SK-N-SH treated with all-trans-retinoic acid at 6 μM for 48 hours (cell line): ENCODE data around the gene PXT1.
"Not testable (repeated sequence)": the region's sequence is repeated elsewhere in the genome, so short reads cannot be mapped to it uniquely, and the experiment has no call there.

Source experiments
- ATAC-seq: fragments of 200-7000 bp; cut with Tn5 transposase; 3 replicates; pipeline ENCODE4 v1.9.1; 2020; ENCODE audit warnings: mild to moderate bottlenecking, moderate library complexity
- ARNTL ChIP-seq: fragments of 450-650 bp; formaldehyde crosslinking; IDR thresholded peaks from 2 replicates; pipeline ENCODE4 v1.5.0; 2020; ENCODE audit warnings: low read depth, mild to moderate bottlenecking, moderate library complexity, borderline replicate concordance
- BACH2 ChIP-seq: fragments of 250-450 bp; sonication (Bioruptor Pico); IDR thresholded peaks from 2 replicates; pipeline ENCODE4 v1.9.0; 2021; ENCODE audit warnings: mild to moderate bottlenecking, borderline replicate concordance
- CREB5 ChIP-seq: fragments of 250-450 bp; sonication (Bioruptor Pico); IDR thresholded peaks from 2 replicates; pipeline ENCODE4 v1.5.1; 2020; ENCODE audit warnings: low read depth, mild to moderate bottlenecking, moderate library complexity
- CSRNP3 ChIP-seq: fragments of 250-450 bp; sonication (Bioruptor Pico); IDR thresholded peaks from 2 replicates; pipeline ENCODE4 v1.5.1; 2021; ENCODE audit warnings: mild to moderate bottlenecking, moderate library complexity
- OSR1 ChIP-seq: fragments of 250-450 bp; sonication (Bioruptor Pico); IDR thresholded peaks from 2 replicates; pipeline ENCODE4 v1.8.0; 2022; ENCODE audit warnings: moderate library complexity, mild to moderate bottlenecking, inconsistent platforms
- PATZ1 ChIP-seq: fragments of 250-450 bp; sonication (Bioruptor Pico); IDR thresholded peaks from 2 replicates; pipeline ENCODE4 v1.8.0; 2020; ENCODE audit warnings: mild to moderate bottlenecking, moderate library complexity, borderline replicate concordance
- POU6F1 ChIP-seq: fragments of 250-450 bp; sonication (Bioruptor Pico); IDR thresholded peaks from 2 replicates; pipeline ENCODE4 v1.8.0; 2021; ENCODE audit warnings: low read depth, mild to moderate bottlenecking, moderate library complexity, borderline replicate concordance
- PPARA ChIP-seq: fragments of 250-450 bp; sonication (Bioruptor Pico); IDR thresholded peaks from 2 replicates; pipeline ENCODE4 v1.5.0; 2020; ENCODE audit warnings: mild to moderate bottlenecking, borderline replicate concordance
- RARB ChIP-seq: fragments of 250-450 bp; sonication (Bioruptor Pico); IDR thresholded peaks from 2 replicates; pipeline ENCODE4 v1.8.0; 2021; ENCODE audit warnings: mild to moderate bottlenecking, moderate library complexity
- SNAI2 ChIP-seq: fragments of 250-450 bp; sonication (Bioruptor Pico); IDR thresholded peaks from 2 replicates; pipeline ENCODE4 v1.5.0; 2020; ENCODE audit warnings: mild to moderate bottlenecking, moderate library complexity
- TCF4 ChIP-seq: fragments of 250-450 bp; sonication (Bioruptor Pico); IDR thresholded peaks from 2 replicates; pipeline ENCODE4 v1.8.0; 2021; ENCODE audit warnings: mild to moderate bottlenecking, moderate library complexity, borderline replicate concordance
- TOX ChIP-seq: fragments of 250-450 bp; sonication (Bioruptor Pico); IDR thresholded peaks from 2 replicates; pipeline ENCODE4 v1.8.0; 2021; ENCODE audit warnings: mild to moderate bottlenecking, moderate library complexity, borderline replicate concordance
- TSHZ2 ChIP-seq: fragments of 250-450 bp; sonication (Bioruptor Pico); IDR thresholded peaks from 2 replicates; pipeline ENCODE4 v1.5.0; 2020; ENCODE audit warnings: mild to moderate bottlenecking, moderate library complexity
- ZFP3 ChIP-seq: fragments of 250-450 bp; sonication (Bioruptor Pico); IDR thresholded peaks from 2 replicates; pipeline ENCODE4 v1.5.0; 2020; ENCODE audit warnings: mild to moderate bottlenecking, moderate library complexity
- ZFP30 ChIP-seq: fragments of 450-650 bp; formaldehyde crosslinking; IDR thresholded peaks from 2 replicates; pipeline ENCODE4 v1.5.0; 2022; ENCODE audit warnings: mild to moderate bottlenecking, moderate library complexity
- ZNF565 ChIP-seq: fragments of 450-650 bp; formaldehyde crosslinking; conservative IDR thresholded peaks from 2 replicates; pipeline ENCODE4 v1.5.0; 2020; ENCODE audit warnings: low read depth, mild to moderate bottlenecking, moderate library complexity
- ZNF70 ChIP-seq: fragments of 450-650 bp; formaldehyde crosslinking; IDR thresholded peaks from 2 replicates; pipeline ENCODE4 v1.5.0; 2020; ENCODE audit warnings: mild to moderate bottlenecking, moderate library complexity
- ZNF8 ChIP-seq: fragments of 450-650 bp; formaldehyde crosslinking; IDR thresholded peaks from 2 replicates; pipeline ENCODE4 v1.5.0; 2020; ENCODE audit warnings: mild to moderate bottlenecking, moderate library complexity

The PXT1 gene

GRCh38 chr6:36487698-36488097 is 45.0 kb upstream of the PXT1 start:
- TF ChIP-seq TSHZ2 (CRISPR knock-in tag), result no peak
- TF ChIP-seq CREB5, result no peak
- no peak for TF ChIP-seq RARB (CRISPR knock-in tag)
- no peak for TF ChIP-seq POU6F1 (CRISPR knock-in tag)
- no peak for TF ChIP-seq SNAI2 (CRISPR knock-in tag)
- no peak for TF ChIP-seq TCF4 (CRISPR knock-in tag)
- no peak for TF ChIP-seq CSRNP3 (CRISPR knock-in tag)
- no peak for TF ChIP-seq PATZ1 (CRISPR knock-in tag)
- TF ChIP-seq ZFP30 (CRISPR knock-in tag), result no peak
- no peak for ATAC-seq

GRCh38 chr6:36484736-36485135 is 42.1 kb upstream of the PXT1 start:
- no peak for ATAC-seq
- TF ChIP-seq ARNTL (CRISPR knock-in tag) (no peak), TCF4 (CRISPR knock-in tag) (no peak), ZFP30 (CRISPR knock-in tag) (no peak), BACH2 (no peak), PATZ1 (CRISPR knock-in tag) (no peak), TOX (CRISPR knock-in tag) (no peak), ZFP3 (no peak), OSR1 (CRISPR knock-in tag) (no peak), ZNF565 (CRISPR knock-in tag) (no peak), PPARA (no peak), ZNF70 (no peak), RARB (CRISPR knock-in tag) (no peak), ZNF8 (CRISPR knock-in tag) (no peak)
- TF ChIP-seq, all 23 proteins: peak for 0

GRCh38 chr6:36483326-36483725 is 40.7 kb upstream of the PXT1 start:
- not testable (repeated sequence) for ATAC-seq
